Hepatocyte (in vitro differentiated cells): ENCODE measurements around the gene KIF27.

ENCODE experiments used
- EZH2 ChIP-seq: fragments of 200-600 bp; sonication (generic); IDR thresholded peaks from 2 replicates; pipeline ENCODE4 v1.6.1; 2016; ENCODE audit warnings: antibody characterized with exemption, mild to moderate bottlenecking, borderline replicate concordance
- TF ChIP-seq, protein P1 (sequence below): fragments of 200-600 bp; sonication (generic); IDR thresholded peaks from 2 replicates; pipeline ENCODE4 v1.5.1; 2016; ENCODE audit warnings: antibody characterized with exemption, mild to moderate bottlenecking; ENCODE audit not compliant: poor library complexity

- TF ChIP-seq, protein P1, sequence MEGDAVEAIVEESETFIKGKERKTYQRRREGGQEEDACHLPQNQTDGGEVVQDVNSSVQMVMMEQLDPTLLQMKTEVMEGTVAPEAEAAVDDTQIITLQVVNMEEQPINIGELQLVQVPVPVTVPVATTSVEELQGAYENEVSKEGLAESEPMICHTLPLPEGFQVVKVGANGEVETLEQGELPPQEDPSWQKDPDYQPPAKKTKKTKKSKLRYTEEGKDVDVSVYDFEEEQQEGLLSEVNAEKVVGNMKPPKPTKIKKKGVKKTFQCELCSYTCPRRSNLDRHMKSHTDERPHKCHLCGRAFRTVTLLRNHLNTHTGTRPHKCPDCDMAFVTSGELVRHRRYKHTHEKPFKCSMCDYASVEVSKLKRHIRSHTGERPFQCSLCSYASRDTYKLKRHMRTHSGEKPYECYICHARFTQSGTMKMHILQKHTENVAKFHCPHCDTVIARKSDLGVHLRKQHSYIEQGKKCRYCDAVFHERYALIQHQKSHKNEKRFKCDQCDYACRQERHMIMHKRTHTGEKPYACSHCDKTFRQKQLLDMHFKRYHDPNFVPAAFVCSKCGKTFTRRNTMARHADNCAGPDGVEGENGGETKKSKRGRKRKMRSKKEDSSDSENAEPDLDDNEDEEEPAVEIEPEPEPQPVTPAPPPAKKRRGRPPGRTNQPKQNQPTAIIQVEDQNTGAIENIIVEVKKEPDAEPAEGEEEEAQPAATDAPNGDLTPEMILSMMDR = peak; percentile 39
- no peak for TF ChIP-seq EZH2
Observed at GRCh38 chr9:83920927-83921707, at the start of gene KIF27.
